HG03354 (cell line): Measurements from ENCODE around the gene ZNF140.

ENCODE experiments used
- ATAC-seq: cut with Tn5 transposase; IDR thresholded peaks from one replicate; pipeline ENCODE4 v1.9.1; 2021; ENCODE audit warnings: mild to moderate bottlenecking; ENCODE audit not compliant: unreplicated experiment, poor library complexity, severe bottlenecking

The ZNF140 gene

DNA sequence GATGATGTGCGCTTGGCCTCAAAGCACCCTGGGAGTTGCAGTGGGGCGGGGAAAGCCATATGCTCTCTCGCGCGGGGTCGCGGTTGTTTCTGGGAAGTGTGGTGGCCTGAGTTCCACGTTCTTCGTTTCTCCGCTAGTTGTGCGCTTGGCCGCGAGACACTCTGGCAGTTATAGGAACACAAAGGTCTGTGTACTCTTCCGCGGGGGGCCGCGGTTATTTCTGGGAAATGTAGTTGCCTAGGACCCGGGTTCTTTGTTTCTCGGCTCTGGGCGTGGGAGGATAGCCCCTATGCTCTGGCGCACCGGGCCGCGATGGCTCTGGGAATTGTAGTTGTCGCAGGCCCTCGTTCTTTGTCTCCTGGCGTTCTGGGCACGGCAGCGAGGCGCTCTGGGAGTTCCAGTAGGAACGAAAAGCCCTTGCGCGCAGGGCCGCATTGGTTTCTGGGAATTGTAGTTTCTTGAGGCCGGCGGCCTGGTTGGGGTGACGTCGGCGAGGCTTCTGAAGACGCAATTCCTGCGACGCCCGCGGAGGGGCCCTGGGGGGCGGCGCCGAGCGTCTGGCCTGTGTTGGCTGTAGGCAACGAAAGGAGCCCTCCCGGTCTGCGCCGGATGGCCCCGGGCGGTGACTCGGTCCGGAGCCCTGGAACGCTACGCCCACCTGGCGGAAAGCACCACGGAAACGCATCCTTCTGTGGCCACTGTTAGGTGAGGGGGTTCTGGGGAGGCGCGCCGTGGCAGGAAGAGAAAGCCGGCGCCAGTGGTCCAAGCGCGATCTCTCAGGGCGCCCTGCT is at the start of gene ZNF140:
ZNF140 (plus strand) TSS at position 556 of the 791 bp plus-strand sequence. CDS start 398 bp downstream, outside the sequence.
- ATAC-seq = peak; percentile 81

DNA sequence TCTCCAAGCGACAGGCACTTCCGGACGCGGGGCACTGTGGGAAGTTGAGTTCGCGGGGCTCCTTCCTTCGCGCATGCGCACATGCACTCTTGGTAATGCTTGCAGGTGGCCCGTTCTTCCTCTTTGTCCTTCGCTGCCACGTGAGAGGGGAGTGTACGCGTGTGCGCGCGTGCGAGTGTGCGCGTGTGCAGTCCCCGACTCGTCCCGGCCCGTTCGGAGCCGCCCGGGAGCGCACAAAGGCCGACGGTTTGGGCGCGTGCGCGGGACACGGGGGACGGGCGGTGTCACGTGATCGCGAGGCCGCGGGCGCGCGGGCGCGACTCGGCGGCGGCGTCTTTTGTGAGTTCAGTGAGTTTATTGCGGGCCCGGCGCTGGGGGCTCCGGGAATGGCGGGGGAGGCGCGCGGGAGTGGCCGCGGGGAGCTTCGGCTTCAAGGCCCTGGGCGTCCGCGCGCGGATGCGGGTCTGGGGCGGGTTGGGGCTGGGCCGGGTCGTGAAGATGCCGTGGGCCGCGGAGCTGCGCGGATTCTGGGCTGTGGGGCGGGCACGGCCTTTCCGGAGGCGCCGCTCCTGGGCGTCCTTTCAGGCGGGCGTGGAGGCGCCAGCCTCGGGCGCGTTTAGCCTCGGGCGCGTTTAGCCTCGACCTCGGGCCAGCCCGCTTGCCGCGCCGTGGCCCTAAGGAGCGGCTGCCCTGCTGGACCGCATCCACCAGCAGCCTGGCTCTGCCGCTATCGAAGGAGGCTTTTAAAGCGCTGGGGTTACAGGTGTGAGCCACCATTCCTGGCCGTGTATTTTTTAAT is 43.3 kb upstream of the ZNF140 start, which contains the start of gene ZNF84:
ZNF84 (plus strand) TSS at position 303 of the 799 bp plus-strand sequence. CDS start 3,959 bp downstream, outside the sequence.
- ATAC-seq = peak; percentile 95

DNA sequence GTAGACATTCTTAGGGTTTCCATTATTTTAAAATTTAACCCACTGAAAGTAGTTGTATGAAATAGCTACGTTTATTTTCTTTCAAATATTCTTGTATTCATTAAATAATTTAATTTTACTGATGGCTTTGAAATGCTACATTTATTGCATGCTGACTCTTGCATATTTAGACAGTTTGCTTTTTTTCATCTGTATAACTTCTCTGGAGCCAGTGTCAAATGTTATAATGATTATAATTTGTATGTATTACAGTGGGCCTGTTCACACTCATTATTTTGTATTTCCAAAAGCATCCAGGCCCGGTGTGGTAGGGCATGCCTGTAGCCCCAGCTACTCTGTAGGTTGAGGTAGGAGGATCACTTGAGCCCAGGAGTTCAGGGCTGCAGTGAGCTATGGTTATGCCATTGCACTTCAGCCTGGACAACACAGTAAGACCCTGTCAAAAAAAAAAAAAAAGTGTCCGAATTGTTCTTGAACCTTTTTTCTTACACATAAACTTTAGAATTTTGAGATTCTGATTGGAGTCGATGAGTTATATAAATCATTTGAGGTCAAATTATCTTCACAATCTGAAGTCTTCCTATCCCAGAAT is 42.5 kb upstream of the ZNF140 start:
- ATAC-seq = no peak

DNA sequence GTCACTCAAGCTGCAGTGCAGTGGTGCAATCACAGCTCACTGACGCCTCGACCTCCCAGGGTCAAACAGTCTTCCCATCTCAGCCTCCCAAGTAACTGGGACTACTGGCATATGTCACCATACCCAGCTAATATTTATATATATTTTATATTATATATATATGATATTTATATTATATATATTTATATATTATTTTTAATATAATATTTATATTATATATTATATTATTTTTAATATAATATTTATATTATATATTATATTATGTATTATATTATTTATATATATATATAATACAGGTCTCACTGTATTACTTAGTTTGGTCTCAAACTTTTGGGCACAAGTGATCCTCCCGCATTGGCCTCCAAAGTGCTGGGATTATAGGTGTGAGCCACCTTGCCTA is 34.0 kb upstream of the ZNF140 start:
- no peak for ATAC-seq

DNA sequence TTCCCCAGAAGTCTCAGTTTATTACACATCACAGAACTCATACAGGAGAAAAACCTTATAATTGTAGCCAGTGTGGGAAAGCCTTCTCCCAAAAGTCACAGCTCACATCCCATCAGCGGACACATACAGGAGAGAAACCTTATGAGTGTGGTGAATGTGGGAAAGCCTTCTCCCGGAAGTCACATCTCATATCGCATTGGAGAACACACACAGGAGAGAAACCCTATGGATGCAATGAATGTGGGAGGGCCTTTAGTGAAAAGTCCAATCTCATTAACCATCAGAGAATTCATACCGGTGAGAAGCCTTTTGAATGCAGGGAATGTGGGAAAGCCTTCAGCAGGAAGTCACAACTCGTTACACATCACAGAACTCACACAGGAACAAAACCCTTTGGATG is 23.3 kb upstream of the ZNF140 start:
- ATAC-seq = no peak

DNA sequence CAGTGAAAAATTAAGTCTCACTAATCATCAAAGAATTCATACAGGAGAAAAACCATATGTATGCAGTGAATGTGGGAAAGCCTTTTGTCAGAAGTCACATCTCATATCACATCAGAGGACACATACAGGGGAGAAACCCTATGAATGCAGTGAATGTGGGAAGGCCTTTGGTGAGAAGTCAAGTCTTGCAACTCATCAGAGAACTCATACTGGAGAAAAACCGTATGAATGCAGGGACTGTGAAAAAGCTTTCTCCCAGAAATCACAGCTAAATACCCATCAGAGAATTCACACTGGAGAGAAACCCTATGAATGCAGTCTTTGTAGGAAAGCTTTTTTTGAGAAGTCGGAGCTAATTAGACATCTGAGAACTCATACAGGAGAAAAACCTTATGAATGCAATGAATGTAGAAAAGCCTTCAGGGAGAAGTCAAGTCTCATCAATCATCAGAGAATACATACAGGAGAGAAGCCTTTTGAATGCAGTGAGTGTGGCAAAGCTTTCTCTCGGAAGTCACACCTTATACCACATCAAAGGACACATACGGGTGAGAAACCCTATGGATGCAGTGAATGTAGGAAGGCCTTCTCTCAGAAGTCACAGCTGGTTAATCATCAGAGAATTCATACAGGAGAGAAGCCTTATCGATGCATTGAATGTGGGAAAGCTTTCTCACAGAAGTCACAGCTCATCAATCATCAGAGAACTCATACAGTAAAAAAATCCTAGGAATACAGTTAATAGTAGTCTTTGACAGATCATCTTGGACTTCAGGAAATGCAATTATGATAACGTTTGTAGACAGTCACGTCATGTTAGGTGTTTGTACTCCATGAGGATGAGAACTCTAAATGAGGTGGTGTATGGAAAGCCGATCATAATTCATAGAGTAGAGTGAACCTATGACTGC is 22.3 kb upstream of the ZNF140 start:
- no peak for ATAC-seq

DNA sequence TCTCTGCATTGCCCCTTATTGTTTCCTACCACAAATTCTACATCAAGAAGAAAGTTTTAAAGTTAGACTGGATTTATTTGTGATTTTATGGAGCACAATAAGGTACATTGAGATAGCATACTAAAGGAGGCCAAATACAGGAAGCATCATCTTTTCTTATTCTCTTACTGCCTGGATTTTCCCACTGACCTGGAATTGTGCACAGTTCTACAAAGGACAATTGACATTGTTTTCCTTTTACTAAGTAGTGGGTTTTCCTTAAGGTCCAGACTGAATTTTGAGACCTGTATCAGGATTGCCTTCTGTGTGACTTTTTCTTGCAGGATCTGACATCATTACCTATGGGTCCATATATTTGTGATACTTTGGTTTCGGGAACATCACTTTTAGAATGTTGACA is 18.8 kb upstream of the ZNF140 start:
- ATAC-seq = no peak

DNA sequence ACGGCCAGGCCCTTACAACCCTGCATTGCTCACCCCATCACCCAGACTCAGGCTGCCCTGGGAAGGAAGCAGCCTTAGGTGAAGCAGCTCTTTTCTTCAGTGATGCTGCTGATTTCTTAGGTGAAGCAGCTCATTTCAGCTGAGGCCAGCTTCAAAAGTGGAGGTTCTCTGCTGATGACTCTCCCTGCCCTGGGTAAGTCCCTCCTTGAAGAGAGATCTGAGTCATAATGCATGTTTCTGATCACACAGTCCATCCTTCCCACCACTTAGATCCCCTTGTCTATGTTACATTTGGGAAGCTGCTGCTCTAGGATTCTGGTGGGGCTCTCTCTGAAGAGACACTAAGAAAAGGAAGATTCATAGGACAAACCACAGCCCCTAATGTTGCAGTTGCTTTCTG is 17.2 kb upstream of the ZNF140 start:
- no peak for ATAC-seq

DNA sequence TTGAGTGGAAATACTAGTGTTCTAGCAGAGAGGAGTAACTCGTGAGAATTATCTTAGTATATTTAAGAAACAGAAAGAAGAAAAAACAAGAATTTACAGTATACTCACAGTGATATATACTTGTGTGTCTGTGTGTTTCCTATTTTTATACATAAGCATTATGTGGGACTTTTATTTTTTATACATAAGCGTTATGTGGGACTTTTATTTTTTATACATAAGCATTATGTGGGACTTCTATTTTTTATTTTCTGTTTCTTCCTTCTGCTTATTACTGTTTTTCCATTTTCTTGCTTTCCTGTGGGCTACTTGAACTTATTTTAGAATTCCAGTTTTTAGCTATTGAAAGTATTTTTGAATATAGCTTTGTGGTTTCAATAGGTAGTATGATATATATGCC is 6.9 kb upstream of the ZNF140 start:
- ATAC-seq = no peak

DNA sequence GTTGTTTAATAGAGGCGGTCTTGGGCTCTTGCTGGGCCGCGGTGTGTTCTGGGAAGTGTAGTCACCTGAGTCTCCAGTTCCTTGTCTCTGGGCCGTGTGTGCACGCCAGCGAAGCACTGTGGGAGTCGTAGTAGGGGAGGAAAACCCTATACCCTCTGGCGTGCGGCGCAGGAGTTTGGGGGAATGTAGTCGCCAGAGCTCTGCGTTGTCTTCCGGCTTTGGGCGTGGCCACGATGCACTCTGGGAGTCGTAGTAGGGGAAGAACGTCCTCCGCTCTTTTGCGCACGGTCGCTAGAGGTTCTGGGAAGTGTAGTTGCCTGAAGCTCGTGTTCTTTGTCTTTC is 726 bp upstream of the ZNF140 start:
- peak; percentile 84 for ATAC-seq

DNA sequence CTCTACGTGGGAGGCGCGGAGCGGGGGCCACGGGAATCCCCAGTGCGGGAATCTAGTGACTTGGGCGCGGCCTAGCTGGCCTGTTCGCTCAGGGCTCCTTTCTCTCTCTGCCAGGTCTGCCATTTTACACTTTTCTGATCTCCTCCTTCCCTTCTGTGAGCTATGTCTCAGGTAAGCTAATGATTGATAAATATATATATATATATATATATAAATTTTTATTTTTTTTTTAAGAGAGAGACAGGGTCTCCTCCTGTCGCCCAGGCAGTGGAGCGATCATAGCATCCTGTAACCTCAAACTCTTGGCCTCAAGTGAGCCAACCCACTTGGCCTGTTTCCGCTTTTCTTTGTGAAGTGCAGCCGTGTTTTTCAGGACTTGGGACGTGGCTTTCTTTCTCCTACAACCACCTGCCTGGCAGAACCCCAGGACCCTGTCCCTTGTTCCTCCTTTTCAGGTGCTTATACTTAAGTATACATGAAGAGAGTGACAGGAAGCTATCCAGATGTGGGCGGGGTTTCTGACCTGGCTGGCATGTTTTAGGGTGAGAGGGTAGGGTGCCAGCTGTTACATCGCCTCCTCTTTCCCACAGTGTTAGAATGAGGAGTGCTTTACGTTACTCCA is 547 bp downstream of the ZNF140 start:
- no peak for ATAC-seq

DNA sequence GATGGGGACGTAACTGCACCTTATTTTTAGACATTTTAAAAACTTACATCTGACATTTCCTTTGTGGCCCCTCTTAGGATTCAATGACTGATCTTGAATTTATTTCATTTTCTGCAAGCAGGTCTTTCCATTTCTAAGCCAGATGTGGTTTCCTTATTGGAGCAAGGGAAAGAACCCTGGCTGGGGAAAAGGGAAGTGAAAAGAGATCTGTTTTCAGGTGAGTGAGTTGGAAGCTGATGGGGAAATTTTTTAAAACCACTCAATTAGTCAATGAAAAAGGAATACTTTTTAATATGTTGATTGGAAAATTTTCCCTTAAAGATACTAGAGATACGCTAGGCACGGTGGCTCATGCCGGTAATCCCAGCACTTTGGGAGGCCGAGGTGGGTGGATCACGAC is 2.6 kb downstream of the ZNF140 start:
- ATAC-seq = no peak

DNA sequence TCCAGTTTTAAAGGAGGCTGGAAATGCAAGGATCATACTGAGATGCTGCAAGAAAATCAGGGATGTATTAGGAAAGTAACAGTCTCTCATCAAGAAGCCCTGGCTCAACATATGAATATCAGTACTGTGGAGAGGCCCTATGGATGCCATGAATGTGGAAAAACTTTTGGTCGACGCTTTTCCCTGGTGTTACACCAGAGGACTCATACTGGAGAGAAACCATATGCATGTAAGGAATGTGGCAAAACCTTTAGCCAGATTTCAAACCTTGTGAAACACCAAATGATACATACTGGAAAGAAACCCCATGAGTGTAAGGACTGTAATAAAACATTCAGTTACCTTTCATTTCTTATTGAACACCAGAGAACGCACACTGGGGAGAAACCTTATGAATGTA is 24.9 kb downstream of the ZNF140 start:
- ATAC-seq = no peak

DNA sequence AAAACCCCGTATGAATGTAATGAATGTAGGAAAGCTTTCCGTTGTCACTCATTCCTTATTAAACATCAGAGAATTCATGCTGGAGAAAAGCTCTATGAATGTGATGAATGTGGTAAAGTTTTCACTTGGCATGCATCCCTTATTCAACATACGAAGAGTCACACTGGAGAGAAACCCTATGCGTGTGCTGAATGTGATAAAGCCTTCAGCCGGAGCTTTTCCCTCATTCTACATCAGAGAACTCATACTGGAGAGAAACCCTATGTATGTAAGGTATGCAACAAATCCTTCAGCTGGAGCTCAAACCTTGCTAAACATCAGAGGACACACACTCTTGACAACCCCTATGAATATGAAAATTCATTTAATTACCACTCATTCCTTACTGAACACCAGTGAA is 25.5 kb downstream of the ZNF140 start:
- no peak for ATAC-seq

DNA sequence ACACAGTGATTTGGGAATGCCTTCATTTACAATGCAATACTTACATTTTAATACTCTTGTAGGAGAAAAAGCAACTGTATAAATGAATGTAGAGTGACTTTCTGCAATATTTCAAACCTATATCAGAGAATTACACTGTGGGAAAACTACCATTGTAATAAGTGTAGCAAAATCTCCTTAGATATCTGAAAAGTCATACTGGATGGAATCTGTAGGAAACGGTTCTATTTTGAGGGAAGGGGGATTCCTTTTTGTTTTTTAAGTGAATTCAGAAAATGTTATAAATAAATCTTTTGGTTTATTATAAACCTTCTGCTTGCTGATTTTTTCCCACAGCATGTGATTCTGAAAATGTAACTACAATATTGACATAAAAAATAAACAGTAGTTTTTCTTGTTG is 26.4 kb downstream of the ZNF140 start:
- no peak for ATAC-seq

DNA sequence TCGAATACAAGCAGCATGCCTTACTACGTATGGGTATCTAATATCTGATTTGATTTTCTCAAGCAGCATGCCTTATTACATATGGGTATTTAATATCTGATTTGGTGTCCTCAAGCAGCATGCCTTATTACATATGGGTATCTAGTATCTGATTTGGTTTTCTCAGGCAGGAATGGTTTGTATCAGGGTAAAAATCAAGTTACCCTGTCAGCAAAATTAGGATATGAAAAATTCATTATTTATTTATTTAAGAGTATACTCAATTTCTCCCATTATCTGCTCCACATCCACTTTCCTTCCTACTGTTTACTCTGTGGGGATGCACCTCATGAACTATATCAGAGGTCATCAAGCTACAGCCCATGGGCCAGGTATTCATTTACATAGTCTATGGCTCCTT is 27.4 kb downstream of the ZNF140 start:
- ATAC-seq = no peak

DNA sequence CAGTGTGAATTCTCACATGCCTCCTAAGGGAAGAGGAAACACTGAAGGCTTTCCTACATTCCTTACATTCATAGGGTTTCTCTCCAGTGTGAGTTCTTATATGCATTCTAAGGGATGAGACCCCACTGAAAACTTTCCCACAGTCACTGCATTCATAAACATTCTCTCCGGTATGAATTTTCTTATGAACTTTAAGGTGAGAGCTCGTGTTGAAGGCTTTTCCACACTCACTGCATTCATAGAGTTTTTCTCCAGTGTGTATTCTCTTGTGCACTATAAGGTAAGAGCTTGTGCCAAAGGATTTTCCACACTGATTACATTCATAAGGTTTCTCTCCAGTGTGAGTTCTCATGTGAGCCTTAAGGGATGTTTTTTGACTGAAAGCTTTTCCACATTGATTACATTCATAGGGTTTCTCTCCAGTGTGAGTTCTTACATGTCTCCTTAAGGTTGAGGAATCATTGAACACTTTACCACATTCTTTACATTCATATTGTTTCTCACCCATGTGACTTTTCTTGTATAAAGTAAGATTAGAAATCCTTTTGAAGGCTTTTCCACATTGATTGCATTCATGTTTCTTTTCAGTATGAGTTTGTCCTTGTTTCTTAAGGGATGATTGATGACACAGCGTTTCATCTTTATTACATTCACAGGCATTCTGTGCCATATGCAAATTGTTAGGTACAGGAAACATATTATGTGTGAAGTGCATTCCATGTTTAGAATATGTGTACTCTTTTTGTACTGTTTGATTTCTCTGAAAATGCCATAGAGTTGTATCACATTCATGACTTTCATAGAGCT is 39.9 kb downstream of the ZNF140 start:
- ATAC-seq = no peak

DNA sequence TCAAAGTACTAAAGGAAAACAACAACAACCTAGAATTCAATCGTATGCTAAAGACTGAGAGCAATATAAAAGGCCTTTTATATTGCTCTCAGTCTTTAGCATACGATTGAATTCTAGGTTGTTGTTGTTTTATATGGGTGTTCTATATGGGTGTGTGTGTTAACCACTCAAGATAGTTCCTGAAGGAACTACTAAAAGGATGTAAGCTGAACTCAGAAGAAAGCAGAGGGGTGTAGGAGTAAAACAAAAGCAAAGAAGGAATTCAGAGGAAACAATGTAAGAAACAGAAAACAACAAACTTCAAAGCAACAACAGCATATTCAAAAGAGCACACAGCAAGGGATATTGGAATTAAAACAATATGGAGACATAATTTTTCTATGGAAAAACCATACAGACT is 44.0 kb downstream of the ZNF140 start:
- no peak for ATAC-seq
